ENCODE measurements around the gene RIOK2.

Gene RIOK2

DNA sequence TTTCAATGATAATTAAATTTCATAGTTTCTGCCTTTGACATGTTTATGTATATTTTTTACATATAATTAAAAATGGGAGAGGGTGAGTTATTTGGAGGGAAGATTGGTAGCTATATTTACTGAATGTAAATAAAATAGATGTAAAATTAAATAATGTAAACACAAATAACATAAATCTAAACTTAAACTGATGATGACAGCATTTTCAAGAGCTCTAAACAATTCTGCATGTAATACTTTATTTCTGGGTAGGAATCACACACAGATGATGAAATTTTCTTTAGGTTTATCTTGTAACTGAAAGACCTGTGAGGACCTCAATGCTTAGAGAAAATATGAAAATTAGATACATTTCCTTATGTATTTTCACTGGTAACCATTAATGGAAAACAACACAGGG, 42.2 kb upstream of the RIOK2 start:
- Histone ChIP-seq H3K36me3 (ENCODE audit: control insufficient read depth, insufficient read depth, low read length) (no peaks in the 10 kb centered on the region), H3K4me3 (ENCODE audit: low read depth, low read length) (no peak overlapping the region), H3K9ac (no peak overlapping the region), H3K27ac (no peak overlapping the region), H3K27me3 (ENCODE audit: control insufficient read depth, insufficient read depth, low read length) (no peaks in the 10 kb centered on the region), H3K9me3 (ENCODE audit: control insufficient read depth, low read length) (no peaks in the 10 kb centered on the region), H3K4me2 (ENCODE audit: low read length) (no peak overlapping the region), H3K4me1 (no peaks in the 10 kb centered on the region), H3K79me2 (no peaks in the 10 kb centered on the region), H2AFZ (no peak overlapping the region)
- TF ChIP-seq, protein P1, sequence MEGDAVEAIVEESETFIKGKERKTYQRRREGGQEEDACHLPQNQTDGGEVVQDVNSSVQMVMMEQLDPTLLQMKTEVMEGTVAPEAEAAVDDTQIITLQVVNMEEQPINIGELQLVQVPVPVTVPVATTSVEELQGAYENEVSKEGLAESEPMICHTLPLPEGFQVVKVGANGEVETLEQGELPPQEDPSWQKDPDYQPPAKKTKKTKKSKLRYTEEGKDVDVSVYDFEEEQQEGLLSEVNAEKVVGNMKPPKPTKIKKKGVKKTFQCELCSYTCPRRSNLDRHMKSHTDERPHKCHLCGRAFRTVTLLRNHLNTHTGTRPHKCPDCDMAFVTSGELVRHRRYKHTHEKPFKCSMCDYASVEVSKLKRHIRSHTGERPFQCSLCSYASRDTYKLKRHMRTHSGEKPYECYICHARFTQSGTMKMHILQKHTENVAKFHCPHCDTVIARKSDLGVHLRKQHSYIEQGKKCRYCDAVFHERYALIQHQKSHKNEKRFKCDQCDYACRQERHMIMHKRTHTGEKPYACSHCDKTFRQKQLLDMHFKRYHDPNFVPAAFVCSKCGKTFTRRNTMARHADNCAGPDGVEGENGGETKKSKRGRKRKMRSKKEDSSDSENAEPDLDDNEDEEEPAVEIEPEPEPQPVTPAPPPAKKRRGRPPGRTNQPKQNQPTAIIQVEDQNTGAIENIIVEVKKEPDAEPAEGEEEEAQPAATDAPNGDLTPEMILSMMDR (IDR thresholded peaks at IDR 0.05): no peak

DNA sequence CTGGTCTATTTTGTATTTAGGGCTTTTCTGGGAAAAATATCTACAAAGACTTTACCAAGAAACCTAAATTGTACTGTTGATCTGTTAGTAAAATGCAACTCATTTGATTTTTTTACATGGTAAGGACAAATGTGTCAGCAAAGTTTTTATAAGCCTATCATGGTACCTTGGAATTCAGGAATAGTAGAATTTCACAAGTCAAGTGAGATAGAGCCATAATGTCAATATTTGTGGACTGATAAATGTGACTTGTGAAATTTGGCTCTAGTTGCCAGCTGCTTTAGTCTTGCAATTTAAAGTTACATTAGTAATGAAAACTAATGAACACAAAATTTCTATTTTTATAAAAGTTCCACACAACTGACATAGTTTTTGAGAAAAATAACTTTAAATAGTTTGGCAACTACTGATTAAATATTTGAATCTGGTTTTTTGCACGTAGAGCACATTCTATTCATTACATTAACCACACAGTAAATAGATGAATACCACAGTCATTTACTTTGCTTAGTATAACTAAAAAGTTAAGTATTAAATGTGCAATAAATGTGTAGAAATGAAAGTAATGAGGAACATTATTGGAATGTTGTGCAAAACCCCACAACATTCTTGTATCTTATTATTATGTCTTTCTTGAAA, 41.2 kb upstream of the RIOK2 start:
- H2AFZ ChIP-seq: no peak overlapping the region

DNA sequence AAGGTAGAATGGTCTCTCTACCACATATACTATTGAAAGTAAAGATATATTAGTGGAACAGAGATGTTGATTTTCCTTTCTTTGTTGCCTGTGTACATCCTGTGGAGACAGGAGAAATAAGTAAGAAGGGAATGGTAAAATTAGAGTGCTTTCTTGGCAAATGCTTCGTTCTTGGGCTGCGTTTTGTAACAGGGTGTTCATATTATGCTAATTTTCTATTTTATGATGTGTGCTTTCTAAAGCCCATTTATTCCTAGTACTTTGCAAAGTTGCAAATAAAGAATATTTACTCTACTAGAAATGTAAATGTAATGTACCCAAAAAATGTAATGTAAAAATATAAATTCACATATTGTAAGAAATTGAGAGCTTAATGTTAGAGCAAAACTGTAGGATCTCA, 40.5 kb upstream of the RIOK2 start:
- Histone ChIP-seq H3K4me2 (ENCODE audit: low read length) (no peak overlapping the region), H2AFZ (no peak overlapping the region), H3K79me2 (no peaks in the 10 kb centered on the region), H3K27me3 (ENCODE audit: control insufficient read depth, insufficient read depth, low read length) (no peaks in the 10 kb centered on the region), H3K36me3 (ENCODE audit: control insufficient read depth, insufficient read depth, low read length) (no peaks in the 10 kb centered on the region), H3K9me3 (ENCODE audit: control insufficient read depth, low read length) (no peaks in the 10 kb centered on the region), H3K9ac (no peak overlapping the region), H3K4me3 (ENCODE audit: low read depth, low read length) (no peak overlapping the region), H3K27ac (no peak overlapping the region), H3K4me1 (no peaks in the 10 kb centered on the region)
- TF ChIP-seq, protein P1 (IDR thresholded peaks at IDR 0.05): no peak

More for the DNA sequence above, 41.2 kb upstream of the RIOK2 start:
- H3K36me3 ChIP-seq (ENCODE audit: control insufficient read depth, insufficient read depth, low read length): no peaks in the 10 kb centered on the region
- TF ChIP-seq, protein P1 (IDR thresholded peaks at IDR 0.05): no peak
- H3K27ac ChIP-seq: no peak overlapping the region
- H3K9ac ChIP-seq: no peak overlapping the region
- H3K4me1 ChIP-seq: no peaks in the 10 kb centered on the region
- H3K9me3 ChIP-seq (ENCODE audit: control insufficient read depth, low read length): no peaks in the 10 kb centered on the region
- no peak overlapping the region for H3K4me2 ChIP-seq (ENCODE audit: low read length)
- no peak overlapping the region for H3K4me3 ChIP-seq (ENCODE audit: low read depth, low read length)
- H3K79me2 ChIP-seq: no peaks in the 10 kb centered on the region
- H3K27me3 ChIP-seq (ENCODE audit: control insufficient read depth, insufficient read depth, low read length): no peaks in the 10 kb centered on the region

DNA sequence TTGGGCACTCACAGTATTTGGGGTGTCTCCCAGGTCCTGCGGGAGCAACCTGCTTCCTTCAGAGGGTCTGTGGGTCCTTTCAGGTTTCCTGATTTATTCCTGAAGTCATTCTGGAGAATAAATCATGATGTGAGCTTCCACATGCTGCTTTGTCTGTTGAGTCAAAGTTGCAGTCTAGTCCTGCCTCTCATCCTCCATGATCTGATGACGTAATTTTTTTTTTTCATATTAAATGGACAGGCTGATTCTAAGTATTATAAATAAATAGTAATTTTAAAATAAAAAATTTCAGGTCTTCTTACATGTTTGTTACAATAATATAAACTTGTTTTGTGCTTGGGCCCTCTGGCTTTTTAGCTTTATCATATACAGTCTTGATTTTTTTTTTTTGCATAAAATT, 26.3 kb upstream of the RIOK2 start:
- no peaks in the 10 kb centered on the region for H3K36me3 ChIP-seq (ENCODE audit: control insufficient read depth, insufficient read depth, low read length)
- H3K79me2 ChIP-seq: no peaks in the 10 kb centered on the region
- H3K4me1 ChIP-seq: no peaks in the 10 kb centered on the region
- no peak overlapping the region for H3K27ac ChIP-seq
- H3K27me3 ChIP-seq (ENCODE audit: control insufficient read depth, insufficient read depth, low read length): no peaks in the 10 kb centered on the region
- no peak overlapping the region for H3K4me3 ChIP-seq (ENCODE audit: low read depth, low read length)
- H3K9me3 ChIP-seq (ENCODE audit: control insufficient read depth, low read length): no peaks in the 10 kb centered on the region
- H3K9ac ChIP-seq: no peak overlapping the region
- no peak overlapping the region for H3K4me2 ChIP-seq (ENCODE audit: low read length)
- no peak overlapping the region for H2AFZ ChIP-seq
- TF ChIP-seq, protein P1 (IDR thresholded peaks at IDR 0.05): no peak

DNA sequence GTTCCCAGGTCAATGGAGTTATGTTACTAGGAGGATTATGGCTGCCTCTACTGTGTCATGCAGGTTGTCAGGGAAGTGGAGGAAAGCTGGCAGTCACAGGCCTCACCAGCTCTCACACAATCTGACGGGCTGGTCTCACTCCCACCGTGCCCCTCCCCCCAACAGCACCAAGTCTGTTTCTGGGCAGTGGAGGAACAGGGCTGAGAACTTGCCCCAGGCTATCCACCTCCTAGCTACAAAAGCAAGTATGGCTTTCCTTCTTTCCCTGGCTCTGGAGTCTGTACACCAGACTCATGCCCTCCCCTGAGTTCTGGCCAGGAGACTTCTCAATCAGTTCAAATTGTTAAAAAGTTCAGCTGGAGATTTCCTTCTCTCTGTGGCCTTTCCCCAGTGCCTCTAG, 25.7 kb upstream of the RIOK2 start:
- H3K4me1 ChIP-seq: no peaks in the 10 kb centered on the region
- H3K27ac ChIP-seq: no peak overlapping the region
- H3K79me2 ChIP-seq: no peaks in the 10 kb centered on the region
- no peak overlapping the region for H3K4me2 ChIP-seq (ENCODE audit: low read length)
- H3K27me3 ChIP-seq (ENCODE audit: control insufficient read depth, insufficient read depth, low read length): no peaks in the 10 kb centered on the region
- no peaks in the 10 kb centered on the region for H3K36me3 ChIP-seq (ENCODE audit: control insufficient read depth, insufficient read depth, low read length)
- H3K4me3 ChIP-seq (ENCODE audit: low read depth, low read length): no peak overlapping the region
- H2AFZ ChIP-seq: no peak overlapping the region
- H3K9me3 ChIP-seq (ENCODE audit: control insufficient read depth, low read length): no peaks in the 10 kb centered on the region
- no peak overlapping the region for H3K9ac ChIP-seq
- TF ChIP-seq, protein P1 (IDR thresholded peaks at IDR 0.05): no peak

Data from parathyroid adenoma (tissue), 2 donors.